Neural cell (in vitro differentiated cells): Measurements from ENCODE around the gene MMP20. TPM values are rescaled to one million over a fixed set of nuclear protein-coding genes. Genes with fewer than 3 reads are reported as not detected.

ENCODE experiments used
- H2AFZ ChIP-seq: fragments of 200-600, 300-800 bp; sonication (generic), shearing (Covaris generic); 2 replicates; pipeline ENCODE4 v1.6.0; 2014; ENCODE audit warnings: low read depth, mild to moderate bottlenecking, antibody characterized with exemption, low read length, moderate library complexity
- H3F3A ChIP-seq: fragments of 200-600 bp; shearing (Covaris generic); 2 replicates; pipeline ENCODE4 v1.6.1; 2016; ENCODE audit warnings: mild to moderate bottlenecking, moderate library complexity, mixed read lengths, antibody characterized with exemption, low read length; ENCODE audit not compliant: insufficient read depth, poor library complexity, severe bottlenecking
- H3K27ac ChIP-seq: fragments of 200-600, 300-800 bp; sonication (generic), shearing (Covaris generic); 2 replicates; pipeline ENCODE4 v1.5.1; 2014; ENCODE audit warnings: mild to moderate bottlenecking, low read length, moderate library complexity
- H3K27me3 ChIP-seq: fragments of 300-800, 200-600 bp; sonication (generic), shearing (Covaris generic); 2 replicates; pipeline ENCODE4 v1.6.0; 2014; ENCODE audit warnings: mild to moderate bottlenecking, low read depth, low read length, moderate library complexity; ENCODE audit not compliant: insufficient read depth
- H3K36me3 ChIP-seq: fragments of 300-800, 200-600 bp; sonication (generic), shearing (Covaris generic); 2 replicates; pipeline ENCODE4 v1.5.1; 2014; ENCODE audit warnings: mild to moderate bottlenecking, antibody characterized with exemption, low read length, moderate library complexity; ENCODE audit not compliant: insufficient read depth
- H3K4me2 ChIP-seq: fragments of 300-800, 200-600 bp; sonication (generic), shearing (Covaris generic); 2 replicates; pipeline ENCODE4 v1.6.0; 2014; ENCODE audit warnings: mild to moderate bottlenecking, low read length
- H3K4me3 ChIP-seq: fragments of 300-800, 200-600 bp; sonication (generic), shearing (Covaris generic); 2 replicates; pipeline ENCODE4 v1.5.1; 2014; ENCODE audit warnings: mild to moderate bottlenecking, low read length, moderate library complexity
- H3K79me2 ChIP-seq: fragments of 200-600 bp; shearing (Covaris generic); replicated peaks from 2 replicates; pipeline ENCODE4 v1.6.0; 2014; ENCODE audit warnings: mild to moderate bottlenecking, low read length, moderate library complexity; ENCODE audit not compliant: insufficient read depth
- H3K9ac ChIP-seq: fragments of 300-800, 200-600 bp; sonication (generic), shearing (Covaris generic); 2 replicates; pipeline ENCODE4 v1.6.1; 2016; ENCODE audit warnings: mild to moderate bottlenecking, low read length, mixed read lengths
- H3K9me2 ChIP-seq: fragments of 200-600 bp; shearing (Covaris generic); 2 replicates; pipeline ENCODE4 v1.6.1; 2016; ENCODE audit warnings: mild to moderate bottlenecking, low read length, mixed read lengths; ENCODE audit not compliant: insufficient read depth
- H3K9me3 ChIP-seq: fragments of 200-600, 300-800 bp; sonication (generic), shearing (Covaris generic); 2 replicates; pipeline ENCODE4 v1.6.1; 2016; ENCODE audit warnings: mild to moderate bottlenecking, mixed run types, low read length, moderate library complexity, mixed read lengths
- H4K20me1 ChIP-seq: fragments of 200-600 bp; shearing (Covaris generic); 2 replicates; pipeline ENCODE4 v1.6.1; 2016; ENCODE audit warnings: mild to moderate bottlenecking, mixed run types; ENCODE audit not compliant: insufficient read depth
- CTCF ChIP-seq: fragments of 450-650 bp; IDR thresholded peaks from 2 replicates; pipeline ENCODE4 v1.5.1; 2014; ENCODE audit warnings: antibody characterized with exemption, mild to moderate bottlenecking, moderate library complexity; ENCODE audit not compliant: poor library complexity, severe bottlenecking
- EP300 ChIP-seq: fragments of 450-650 bp; conservative IDR thresholded peaks from 2 replicates; pipeline ENCODE4 v1.6.1; 2014; ENCODE audit warnings: antibody characterized with exemption, mild to moderate bottlenecking, moderate library complexity; ENCODE audit not compliant: poor library complexity, severe bottlenecking
- EZH2 ChIP-seq: fragments of 200-600, 300-800 bp; shearing (Covaris generic), sonication (generic); IDR thresholded peaks from 2 replicates; pipeline ENCODE4 v1.6.1; 2014; ENCODE audit warnings: antibody characterized with exemption, low read length, borderline replicate concordance, mild to moderate bottlenecking; ENCODE audit not compliant: insufficient read depth, poor library complexity, severe bottlenecking
- MXI1 ChIP-seq: fragments of 450-650 bp; conservative IDR thresholded peaks from 2 replicates; pipeline ENCODE4 v1.6.1; 2014; ENCODE audit warnings: antibody characterized with exemption, mild to moderate bottlenecking; ENCODE audit not compliant: poor library complexity, severe bottlenecking
- POLR2AphosphoS5 ChIP-seq: IDR thresholded peaks from 2 replicates; pipeline ENCODE4 v1.6.1; 2012
- RAD21 ChIP-seq: fragments of 450-650 bp; conservative IDR thresholded peaks from 2 replicates; pipeline ENCODE4 v1.6.1; 2014; ENCODE audit warnings: antibody characterized with exemption, mild to moderate bottlenecking, moderate library complexity
- REST ChIP-seq: IDR thresholded peaks from 2 replicates; pipeline ENCODE4 v1.6.1; 2012; ENCODE audit warnings: borderline replicate concordance
- SMC3 ChIP-seq: fragments of 450-650 bp; conservative IDR thresholded peaks from 2 replicates; pipeline ENCODE4 v1.6.1; 2014; ENCODE audit warnings: antibody characterized with exemption, mild to moderate bottlenecking, moderate library complexity; ENCODE audit not compliant: poor library complexity
- TAF1 ChIP-seq: IDR thresholded peaks from 2 replicates; pipeline ENCODE4 v1.6.1; 2012; ENCODE audit warnings: low read depth
- polyA plus RNA-seq: library from polyadenylated mRNA; depleted of rRNA; stranded (reverse); fragments of >200 nt; gene quantifications from 2 replicates; pipeline ENCODE4 v1.2.3, GENCODE V29; 2014

The MMP20 gene
- polyA plus RNA-seq, 1 donor from 2014 or later: not detected

GRCh38 chr11:102577723-102578122 is 47.4 kb downstream of the MMP20 start:
- Histone ChIP-seq H3K4me3 (no peak overlapping the region), H3F3A (no peaks in the 10 kb centered on the region), H3K36me3 (no peaks in the 10 kb centered on the region), H3K9me3 (no peaks in the 10 kb centered on the region), H3K79me2 (no peaks in the 10 kb centered on the region), H2AFZ (no peak overlapping the region), H4K20me1 (no peaks in the 10 kb centered on the region), H3K9ac (no peak overlapping the region), H3K27ac (no peak overlapping the region), H3K9me2 (no peaks in the 10 kb centered on the region), H3K27me3 (no peaks in the 10 kb centered on the region), H3K4me2 (no peak overlapping the region)
- TF ChIP-seq CTCF (no peak), MXI1 (no peak), TAF1 (no peak), RAD21 (no peak), POLR2AphosphoS5 (no peak), EZH2 (no peak), REST (no peak), EP300 (no peak), SMC3 (no peak)

DNA sequence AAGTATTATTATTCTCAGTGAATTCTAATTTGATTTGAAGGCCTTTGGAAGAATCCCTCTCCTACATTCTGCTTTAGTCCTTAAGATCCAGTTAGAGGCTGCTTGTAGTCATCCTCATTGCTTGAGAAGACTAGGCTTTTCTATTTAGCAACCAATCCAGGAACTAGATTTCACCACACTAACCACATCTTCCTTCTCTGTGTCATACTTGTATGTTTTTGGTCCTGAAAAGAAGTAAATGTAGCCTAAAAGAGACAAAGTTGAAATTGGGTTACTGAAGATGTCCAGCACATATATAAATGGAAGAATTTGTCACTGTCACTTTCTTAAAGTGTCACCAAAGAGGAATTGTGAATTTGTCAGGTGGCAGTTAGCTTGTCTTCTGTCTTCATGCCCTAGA is 48.0 kb downstream of the MMP20 start:
- Histone ChIP-seq H2AFZ (no peak overlapping the region), H3K27me3 (no peaks in the 10 kb centered on the region), H3K4me3 (no peak overlapping the region), H3K79me2 (no peaks in the 10 kb centered on the region), H3K9me3 (no peaks in the 10 kb centered on the region), H3K36me3 (no peaks in the 10 kb centered on the region), H3K9ac (no peak overlapping the region), H3K4me2 (no peak overlapping the region), H3K27ac (no peak overlapping the region), H4K20me1 (no peaks in the 10 kb centered on the region), H3F3A (no peaks in the 10 kb centered on the region), H3K9me2 (no peaks in the 10 kb centered on the region)
- TF ChIP-seq CTCF (no peak), TAF1 (no peak), EP300 (no peak), REST (no peak), EZH2 (no peak), RAD21 (no peak), SMC3 (no peak), POLR2AphosphoS5 (no peak)
